Activated CD8-positive, alpha-beta T cell treated with anti-CD3 and anti-CD28 coated beads for 36 hours (primary cell): Measurements from ENCODE around the gene AXIN2. TPM values are rescaled to one million over a fixed set of nuclear protein-coding genes. Genes with fewer than 3 reads are reported as not detected.
"Not testable (repeated sequence)": the region's sequence is repeated elsewhere in the genome, so short reads cannot be mapped to it uniquely, and the experiment has no call there.

ENCODE experiments used
- ATAC-seq: fragments of 200-7000 bp; cut with Tn5 transposase; one replicate; pipeline ENCODE4 v1.10.0; 2021; ENCODE audit warnings: mild to moderate bottlenecking, moderate library complexity
- CTCF ChIA-PET: fragments of 350-600 bp; sonication (Branson Sonifier 250); formaldehyde crosslinking; loops from one replicate; lab custom pipeline; 2021; ENCODE audit warnings: antibody characterized with exemption; lab: Charles Lee
- POLR2A ChIA-PET: fragments of 350-600 bp; sonication (Branson Sonifier 250); formaldehyde crosslinking; loops from one replicate; lab custom pipeline; 2021; ENCODE audit warnings: antibody characterized with exemption; lab: Charles Lee
- DNase-seq: peaks from one replicate; pipeline ENCODE4 v3.0.0-alpha.2; 2020
- H3K27ac Mint-ChIP-seq: one replicate; pipeline ENCODE4 v1.8.0; 2021; ENCODE audit warnings: mild to moderate bottlenecking, mixed read lengths
- H3K27me3 Mint-ChIP-seq: one replicate; pipeline ENCODE4 v1.8.0; 2021; ENCODE audit warnings: mixed read lengths
- H3K36me3 Mint-ChIP-seq: one replicate; pipeline ENCODE4 v1.8.0; 2021; ENCODE audit warnings: low read depth, mixed read lengths
- H3K4me1 Mint-ChIP-seq: one replicate; pipeline ENCODE4 v1.8.0; 2021; ENCODE audit warnings: low read depth, mixed read lengths
- H3K4me3 Mint-ChIP-seq: one replicate; pipeline ENCODE4 v1.8.0; 2021; ENCODE audit warnings: mild to moderate bottlenecking, moderate library complexity, mixed read lengths
- H3K9me3 Mint-ChIP-seq: one replicate; pipeline ENCODE4 v1.8.0; 2021; ENCODE audit warnings: mixed read lengths
- intact Hi-C: fragments of 100-400 bp; cut with micrococcal nuclease; formaldehyde crosslinking; loops from one replicate; pipeline ENCODE4 v1.10.0; 2022
- total RNA-seq, 2 experiments: library from RNA; stranded (reverse); gene quantifications; one replicate each; pipeline ENCODE4 v1.2.3, GENCODE V29; 2021
- TF ChIP-seq, protein P1 (sequence below): fragments of 200-600 bp; IDR thresholded peaks from one replicate; pipeline ENCODE4 v1.8.0; 2022; ENCODE audit warnings: antibody characterized with exemption, mild to moderate bottlenecking

Gene AXIN2
- total RNA-seq, 2 experiments from 2014 or later = 0.69 to 1.0 TPM

DNA sequence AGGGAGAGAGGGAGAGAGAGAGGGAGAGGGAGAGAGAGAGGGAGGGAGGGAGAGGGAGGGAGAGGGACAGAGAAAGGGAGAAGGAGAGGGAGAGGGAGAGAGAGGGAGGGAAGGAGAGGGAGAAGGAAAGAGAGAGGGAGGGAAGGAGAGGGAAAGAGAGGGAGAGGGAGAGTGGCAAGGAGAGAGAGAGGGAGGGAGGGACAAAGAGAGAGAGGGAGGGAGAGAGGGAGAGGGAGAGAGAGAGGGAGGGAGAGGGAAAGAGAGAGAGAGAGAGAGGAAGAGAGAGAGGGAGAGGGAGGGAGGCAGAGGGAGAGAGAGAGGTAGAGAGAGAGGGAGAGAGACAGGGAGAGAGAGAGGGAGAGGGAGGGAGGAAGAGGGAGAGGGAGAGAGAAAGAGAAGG, 73.5 kb downstream of the AXIN2 start:
- peaks cover 4% of the 10 kb centered on the region for H3K4me1 Mint-ChIP-seq
- ATAC-seq (no peak), DNase-seq (no peak)
- H3K4me3 Mint-ChIP-seq = no peak overlapping the region
- H3K36me3 Mint-ChIP-seq = no peaks in the 10 kb centered on the region
- no peak overlapping the region for H3K27ac Mint-ChIP-seq
- intact Hi-C loops = no loop called here
- ChIA-PET CTCF (no interaction called here), POLR2A (no interaction called here)
- TF ChIP-seq, protein P1, sequence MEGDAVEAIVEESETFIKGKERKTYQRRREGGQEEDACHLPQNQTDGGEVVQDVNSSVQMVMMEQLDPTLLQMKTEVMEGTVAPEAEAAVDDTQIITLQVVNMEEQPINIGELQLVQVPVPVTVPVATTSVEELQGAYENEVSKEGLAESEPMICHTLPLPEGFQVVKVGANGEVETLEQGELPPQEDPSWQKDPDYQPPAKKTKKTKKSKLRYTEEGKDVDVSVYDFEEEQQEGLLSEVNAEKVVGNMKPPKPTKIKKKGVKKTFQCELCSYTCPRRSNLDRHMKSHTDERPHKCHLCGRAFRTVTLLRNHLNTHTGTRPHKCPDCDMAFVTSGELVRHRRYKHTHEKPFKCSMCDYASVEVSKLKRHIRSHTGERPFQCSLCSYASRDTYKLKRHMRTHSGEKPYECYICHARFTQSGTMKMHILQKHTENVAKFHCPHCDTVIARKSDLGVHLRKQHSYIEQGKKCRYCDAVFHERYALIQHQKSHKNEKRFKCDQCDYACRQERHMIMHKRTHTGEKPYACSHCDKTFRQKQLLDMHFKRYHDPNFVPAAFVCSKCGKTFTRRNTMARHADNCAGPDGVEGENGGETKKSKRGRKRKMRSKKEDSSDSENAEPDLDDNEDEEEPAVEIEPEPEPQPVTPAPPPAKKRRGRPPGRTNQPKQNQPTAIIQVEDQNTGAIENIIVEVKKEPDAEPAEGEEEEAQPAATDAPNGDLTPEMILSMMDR = no peak
- H3K9me3 Mint-ChIP-seq = no peaks in the 10 kb centered on the region
- peaks cover 12% of the 10 kb centered on the region for H3K27me3 Mint-ChIP-seq

DNA sequence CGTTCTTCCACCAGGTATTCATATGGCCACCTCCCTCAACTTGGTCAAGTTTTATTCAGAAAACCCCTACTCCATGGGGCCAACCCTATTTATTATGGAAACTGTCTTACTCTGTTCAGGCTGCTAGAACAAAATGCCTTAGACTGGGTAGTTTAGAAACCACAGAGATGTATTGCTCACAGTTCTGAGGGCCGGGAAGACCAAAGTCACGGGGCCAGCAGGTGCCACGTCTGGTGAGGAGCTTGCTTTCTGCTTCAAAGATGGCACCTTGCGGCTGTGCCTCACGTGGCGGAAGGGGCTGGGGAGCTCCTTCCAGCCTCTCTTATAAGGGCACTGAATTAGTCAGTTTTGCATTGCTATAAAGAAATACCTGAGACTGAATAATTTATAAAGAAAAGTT, 74.3 kb downstream of the AXIN2 start:
- H3K9me3 Mint-ChIP-seq = no peaks in the 10 kb centered on the region
- CTCF ChIA-PET = no interaction called here
- no peak overlapping the region for H3K4me3 Mint-ChIP-seq
- intact Hi-C loops = no loop called here
- H3K27ac Mint-ChIP-seq = no peak overlapping the region
- POLR2A ChIA-PET = no interaction called here
- peak; percentile 30 for ATAC-seq
- peak; percentile 32 for DNase-seq
- TF ChIP-seq, protein P1 = no peak
- H3K36me3 Mint-ChIP-seq = no peaks in the 10 kb centered on the region
- peaks cover 12% of the 10 kb centered on the region for H3K27me3 Mint-ChIP-seq
- peaks cover 4% of the 10 kb centered on the region for H3K4me1 Mint-ChIP-seq

DNA sequence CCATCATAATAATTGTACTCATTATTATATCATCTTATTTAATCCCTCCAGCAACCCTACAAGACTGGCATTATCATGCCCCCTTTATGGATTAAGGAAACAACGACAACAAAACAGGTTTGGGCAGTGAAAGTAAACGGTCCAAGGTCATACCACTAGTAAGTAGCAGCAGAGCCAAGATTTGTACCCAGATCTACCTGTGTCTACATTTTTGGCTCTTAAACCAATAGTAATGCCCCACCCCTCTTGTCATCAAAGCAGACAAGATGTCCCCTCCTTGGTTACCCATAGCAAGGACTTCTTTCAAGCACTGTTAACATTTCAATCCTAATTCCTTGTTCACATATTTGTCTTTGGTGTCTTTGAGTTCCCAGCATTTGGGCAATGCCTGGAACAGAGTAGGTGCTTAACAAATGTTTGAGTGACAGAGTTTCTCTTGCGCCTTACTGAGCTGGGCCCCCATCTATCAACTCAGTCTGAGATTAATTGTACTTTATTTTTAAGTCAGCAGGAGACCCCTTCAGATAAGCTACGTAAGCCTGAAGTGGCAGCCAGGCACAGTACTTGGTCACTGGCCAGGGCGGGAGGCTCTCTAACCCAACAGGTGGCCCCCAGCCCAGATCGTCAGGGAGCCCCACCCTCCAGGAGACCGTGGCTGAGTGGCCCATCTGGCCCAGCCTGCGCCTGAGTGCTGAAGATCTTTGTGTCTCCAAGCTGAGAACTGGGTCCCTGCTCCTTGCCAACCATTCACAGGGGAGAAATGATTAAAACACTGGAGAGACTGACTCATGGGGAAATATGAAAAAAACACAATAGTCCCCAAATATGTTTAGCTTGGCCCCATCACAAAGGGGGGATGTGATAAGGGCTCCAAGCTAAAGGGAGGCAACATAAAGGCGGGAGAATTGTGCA, 75.8 kb downstream of the AXIN2 start:
- TF ChIP-seq, protein P1 = no peak
- Mint-ChIP-seq H3K36me3 (no peaks in the 10 kb centered on the region), H3K27ac (no peak overlapping the region), H3K27me3 (peaks cover 9% of the 10 kb centered on the region), H3K9me3 (no peaks in the 10 kb centered on the region), H3K4me1 (peaks cover 4% of the 10 kb centered on the region), H3K4me3 (no peak overlapping the region)
- ChIA-PET POLR2A (interaction anchor here (0.7 kb wide), 1 partner anchor 37 kb away, joined by 3 read pairs; no protein-coding TSS in a partner anchor), CTCF (no interaction called here)
- ATAC-seq = no peak
- intact Hi-C loops = no loop called here
- no peak for DNase-seq

DNA sequence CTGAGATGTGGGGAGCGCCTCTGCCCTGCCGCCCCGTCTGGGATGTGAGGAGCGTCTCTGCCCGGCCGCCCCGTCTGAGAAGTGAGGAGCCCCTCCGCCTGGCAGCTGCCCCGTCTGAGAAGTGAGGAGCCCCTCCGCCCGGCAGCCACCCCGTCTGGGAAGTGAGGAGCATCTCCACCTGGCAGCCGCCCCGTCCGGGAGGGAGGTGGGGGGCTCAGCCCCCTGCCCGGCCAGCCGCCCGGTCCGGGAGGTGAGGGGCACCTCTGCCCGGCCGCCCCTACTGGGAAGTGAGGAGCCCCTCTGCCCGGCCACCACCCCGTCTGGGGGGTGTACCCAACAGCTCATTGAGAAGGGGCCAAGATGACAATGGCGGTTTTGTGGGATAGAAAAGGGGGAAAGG, 77.0 kb downstream of the AXIN2 start:
- POLR2A ChIA-PET, intact Hi-C loops: not testable (repeated sequence)

DNA sequence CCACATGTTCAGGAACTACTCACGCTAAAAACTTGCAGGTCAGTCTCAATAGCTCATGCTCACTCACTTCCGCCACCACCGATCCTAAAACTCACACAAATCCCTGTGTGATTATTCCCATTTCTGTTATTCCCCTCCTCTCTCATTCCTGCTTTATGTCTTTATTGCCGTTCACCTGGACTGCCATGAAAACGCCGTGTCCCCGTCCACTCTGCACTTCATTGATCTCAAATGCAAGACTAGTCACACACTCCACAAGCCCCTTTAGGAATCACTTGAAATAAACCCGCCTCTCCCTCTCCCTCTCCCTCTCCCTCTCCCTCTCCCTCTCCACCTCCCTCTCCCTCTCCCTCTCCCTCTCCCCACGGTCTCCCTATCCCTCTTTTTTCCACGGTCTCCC, 78.0 kb downstream of the AXIN2 start:
- no peaks in the 10 kb centered on the region for H3K36me3 Mint-ChIP-seq
- H3K9me3 Mint-ChIP-seq = no peaks in the 10 kb centered on the region
- peaks cover 8% of the 10 kb centered on the region for H3K27me3 Mint-ChIP-seq
- H3K4me3 Mint-ChIP-seq = no peak overlapping the region
- ATAC-seq (no peak), DNase-seq (no peak)
- H3K4me1 Mint-ChIP-seq = peaks cover 4% of the 10 kb centered on the region
- H3K27ac Mint-ChIP-seq = no peak overlapping the region
- ChIA-PET CTCF (no interaction called here), POLR2A (interaction anchor here (1.1 kb wide), 1 partner anchor 47 kb away, joined by 3 read pairs; no protein-coding TSS in a partner anchor)
- intact Hi-C loops = no loop called here
- TF ChIP-seq, protein P1 = no peak

More for the DNA sequence above, 77.0 kb downstream of the AXIN2 start:
- H3K4me3 Mint-ChIP-seq, H3K4me1 Mint-ChIP-seq, DNase-seq, H3K27me3 Mint-ChIP-seq, H3K27ac Mint-ChIP-seq, CTCF ChIA-PET, ATAC-seq, H3K9me3 Mint-ChIP-seq, H3K36me3 Mint-ChIP-seq: not testable (repeated sequence)
